LNCaP clone FGC (cell line): ENCODE data around the gene TMEM50B.
"Not testable (repeated sequence)": the region's sequence is repeated elsewhere in the genome, so short reads cannot be mapped to it uniquely, and the experiment has no call there.

Source experiments
- DNase-seq: peaks from one replicate; pipeline ENCODE4 v3.0.0-alpha.2; 2011; ENCODE audit warnings: low read depth
- H3K4me3 ChIP-seq: 2 replicates; pipeline ENCODE4 v1.5.1; 2011; ENCODE audit warnings: mild to moderate bottlenecking, low read depth, low read length, control low read depth
- CTCF ChIP-seq: IDR thresholded peaks from 2 replicates; pipeline ENCODE4 v1.5.1; 2012; ENCODE audit warnings: mild to moderate bottlenecking; ENCODE audit not compliant: control insufficient read depth, insufficient read depth; ENCODE audit errors: extremely low read depth

Gene TMEM50B

GRCh38 chr21:33421713-33422393, 57.9 kb downstream of the TMEM50B start:
- no peak for DNase-seq
- no peak overlapping the region for H3K4me3 ChIP-seq
- TF ChIP-seq CTCF = no peak

GRCh38 chr21:33419538-33420123, 60.1 kb downstream of the TMEM50B start:
- peak; percentile 10 for DNase-seq
- no peak for TF ChIP-seq CTCF
- no peak overlapping the region for H3K4me3 ChIP-seq

- DNase-seq = no peak
- H3K4me3 ChIP-seq = no peak overlapping the region
- TF ChIP-seq CTCF = no peak
Observed at GRCh38 chr21:33418691-33419090, 61.1 kb downstream of the TMEM50B start.

- TF ChIP-seq CTCF = no peak
- no peak overlapping the region for H3K4me3 ChIP-seq
- no peak for DNase-seq
Observed at GRCh38 chr21:33414926-33415325, 64.8 kb downstream of the TMEM50B start.

GRCh38 chr21:33414068-33414467, 65.7 kb downstream of the TMEM50B start:
- H3K4me3 ChIP-seq = no peak overlapping the region
- no peak for DNase-seq
- TF ChIP-seq CTCF = no peak

GRCh38 chr21:33412832-33413519, 66.8 kb downstream of the TMEM50B start:
- H3K4me3 ChIP-seq = no peak overlapping the region
- no peak for DNase-seq
- TF ChIP-seq CTCF = no peak

- H3K4me3 ChIP-seq, DNase-seq: not testable (repeated sequence)
Observed at GRCh38 chr21:33412439-33412831, 67.3 kb downstream of the TMEM50B start.
